Fibroblast of lung (primary cell): ENCODE results near the gene KRT78. TPM values are rescaled to one million over a fixed set of nuclear protein-coding genes. Genes with fewer than 3 reads are reported as not detected.

Source experiments
- DNase-seq, 2 donors: peaks; one replicate each; pipeline versions ENCODE4 v3.0.0 to v3.0.0-alpha.2; 2010; ENCODE audit warnings: low read depth in 2 of 2
- H2AFZ ChIP-seq: 2 replicates; pipeline ENCODE4 v1.5.1; 2012; ENCODE audit warnings: low read length, control low read depth, inconsistent platforms
- H3K27ac ChIP-seq: 2 replicates; pipeline ENCODE4 v1.5.1; 2011; ENCODE audit warnings: low read length, control low read depth; ENCODE audit not compliant: insufficient read depth
- H3K27me3 ChIP-seq: 2 replicates; pipeline ENCODE4 v1.5.1; 2011; ENCODE audit warnings: mild to moderate bottlenecking, low read length; ENCODE audit not compliant: control insufficient read depth, insufficient read depth
- H3K36me3 ChIP-seq: 2 replicates; pipeline ENCODE4 v1.5.1; 2011; ENCODE audit warnings: low read length; ENCODE audit not compliant: control insufficient read depth, insufficient read depth
- H3K4me1 ChIP-seq: 2 replicates; pipeline ENCODE4 v1.5.1; 2011; ENCODE audit warnings: low read length; ENCODE audit not compliant: control insufficient read depth, insufficient read depth; ENCODE audit errors: extremely low read depth
- H3K4me2 ChIP-seq: 2 replicates; pipeline ENCODE4 v1.5.1; 2011; ENCODE audit warnings: low read length, control low read depth; ENCODE audit not compliant: insufficient read depth; ENCODE audit errors: extremely low read depth
- H3K4me3 ChIP-seq, 4 experiments: fragments of 200-600 bp in 1 of 4; sonication (generic) in 1 of 4; replicated peaks in 1 of 4; 2 replicates each; pipeline ENCODE4 v1.5.1; 2011 to 2016; ENCODE audit warnings: low read length in 4 of 4, low read depth in 3 of 4, mild to moderate bottlenecking in 3 of 4, control low read depth in 2 of 4, inconsistent platforms in 1 of 4, mixed read lengths in 1 of 4; ENCODE audit not compliant: insufficient read depth in 1 of 4; ENCODE audit errors: control extremely low read depth in 1 of 4
- H3K79me2 ChIP-seq: 2 replicates; pipeline ENCODE4 v1.5.1; 2012; ENCODE audit warnings: mild to moderate bottlenecking, low read length, inconsistent platforms; ENCODE audit not compliant: control insufficient read depth, insufficient read depth
- H3K9ac ChIP-seq: 2 replicates; pipeline ENCODE4 v1.5.1; 2011; ENCODE audit warnings: mild to moderate bottlenecking, low read length, control low read depth; ENCODE audit not compliant: insufficient read depth
- H3K9me3 ChIP-seq: 2 replicates; pipeline ENCODE4 v1.5.1; 2012; ENCODE audit warnings: low read depth, low read length; ENCODE audit not compliant: control insufficient read depth, insufficient read depth
- H4K20me1 ChIP-seq: 2 replicates; pipeline ENCODE4 v1.5.1; 2011; ENCODE audit warnings: low read length; ENCODE audit not compliant: control insufficient read depth, insufficient read depth; ENCODE audit errors: extremely low read depth
- EZH2 ChIP-seq: IDR thresholded peaks from 2 replicates; pipeline ENCODE4 v1.5.1; 2012; ENCODE audit warnings: low read length, control low read depth, mild to moderate bottlenecking; ENCODE audit errors: missing control alignments
- polyA plus RNA-seq, 2 donors: library from polyadenylated mRNA; depleted of rRNA in 1 of 2; stranded (reverse) in 1 of 2; unstranded in 1 of 2; fragments of >200 nt; gene quantifications; 2 replicates each; pipeline ENCODE4 v1.2.1, GENCODE V29; 2011 to 2012; ENCODE audit warnings: missing spikeins in 1 of 2
- total RNA-seq: library from RNA; depleted of rRNA; stranded (reverse); fragments of >200 nt; gene quantifications from 2 replicates; pipeline ENCODE4 v1.2.1, GENCODE V29; 2014
- TF ChIP-seq, protein P1 (sequence below), 2 donors: IDR thresholded peaks in 1 of 2; conservative IDR thresholded peaks in 1 of 2; 1 replicate in 1 of 2; 2 replicates in 1 of 2; pipeline ENCODE4 v1.5.1; 2011 to 2012; ENCODE audit warnings: low read length in 2 of 2, control low read depth in 1 of 2, inconsistent platforms in 1 of 2, low read depth in 1 of 2, mild to moderate bottlenecking in 1 of 2

Gene KRT78
- total and polyA plus RNA-seq, 2 donors (not counting 1 experiment from before 2014, with no cell fraction given): not detected

DNA sequence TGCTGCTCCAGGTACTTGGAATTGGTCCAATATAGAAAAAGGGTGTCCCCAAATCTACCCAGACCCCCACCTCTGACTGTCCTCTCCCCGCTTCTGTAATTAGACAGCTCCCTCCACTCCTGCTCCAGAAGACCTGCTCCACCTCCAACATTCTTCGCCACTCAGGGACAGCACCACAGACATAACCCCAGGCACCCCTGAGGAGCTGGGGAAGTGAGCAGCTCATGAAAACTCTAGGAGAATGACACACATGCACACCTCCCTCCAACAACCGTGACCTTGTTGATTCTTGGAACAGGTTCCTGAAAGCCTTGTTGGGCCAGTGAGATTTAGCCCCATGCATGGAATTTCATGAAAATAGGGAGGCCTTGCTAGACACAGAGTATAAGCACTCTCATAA lies 43.1 kb downstream of the KRT78 start:
- no peak overlapping the region for H3K9ac ChIP-seq
- no peak for TF ChIP-seq EZH2
- TF ChIP-seq, protein P1, sequence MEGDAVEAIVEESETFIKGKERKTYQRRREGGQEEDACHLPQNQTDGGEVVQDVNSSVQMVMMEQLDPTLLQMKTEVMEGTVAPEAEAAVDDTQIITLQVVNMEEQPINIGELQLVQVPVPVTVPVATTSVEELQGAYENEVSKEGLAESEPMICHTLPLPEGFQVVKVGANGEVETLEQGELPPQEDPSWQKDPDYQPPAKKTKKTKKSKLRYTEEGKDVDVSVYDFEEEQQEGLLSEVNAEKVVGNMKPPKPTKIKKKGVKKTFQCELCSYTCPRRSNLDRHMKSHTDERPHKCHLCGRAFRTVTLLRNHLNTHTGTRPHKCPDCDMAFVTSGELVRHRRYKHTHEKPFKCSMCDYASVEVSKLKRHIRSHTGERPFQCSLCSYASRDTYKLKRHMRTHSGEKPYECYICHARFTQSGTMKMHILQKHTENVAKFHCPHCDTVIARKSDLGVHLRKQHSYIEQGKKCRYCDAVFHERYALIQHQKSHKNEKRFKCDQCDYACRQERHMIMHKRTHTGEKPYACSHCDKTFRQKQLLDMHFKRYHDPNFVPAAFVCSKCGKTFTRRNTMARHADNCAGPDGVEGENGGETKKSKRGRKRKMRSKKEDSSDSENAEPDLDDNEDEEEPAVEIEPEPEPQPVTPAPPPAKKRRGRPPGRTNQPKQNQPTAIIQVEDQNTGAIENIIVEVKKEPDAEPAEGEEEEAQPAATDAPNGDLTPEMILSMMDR (conservative IDR thresholded peaks at IDR 0.05 in 1 of 2, IDR thresholded peaks at IDR 0.05 in 1 of 2; ENCODE audit: low read depth in 1 of 2, low read length in 2 of 2): no peak
- H3K9me3 ChIP-seq: no peaks in the 10 kb centered on the region
- peaks cover 4% of the 10 kb centered on the region for H3K27me3 ChIP-seq
- no peaks in the 10 kb centered on the region for H3K4me1 ChIP-seq
- H4K20me1 ChIP-seq: no peaks in the 10 kb centered on the region
- H3K4me2 ChIP-seq: no peak overlapping the region
- no peaks in the 10 kb centered on the region for H3K36me3 ChIP-seq
- H2AFZ ChIP-seq: no peak overlapping the region
- no peak overlapping the region for H3K27ac ChIP-seq
- H3K4me3 ChIP-seq: no peak overlapping the region
- DNase-seq: no peak
- no peaks in the 10 kb centered on the region for H3K79me2 ChIP-seq

- Histone ChIP-seq H3K4me1 (no peaks in the 10 kb centered on the region), H3K9me3 (no peaks in the 10 kb centered on the region), H3K27ac (no peak overlapping the region), H3K4me2 (no peak overlapping the region), H3K9ac (no peak overlapping the region), H2AFZ (no peak overlapping the region), H3K36me3 (no peaks in the 10 kb centered on the region), H3K27me3 (peaks cover 4% of the 10 kb centered on the region), H3K79me2 (no peaks in the 10 kb centered on the region), H3K4me3 (no peak overlapping the region), H4K20me1 (no peaks in the 10 kb centered on the region)
- DNase-seq: no peak
- TF ChIP-seq, protein P1 (conservative IDR thresholded peaks at IDR 0.05 in 1 of 2, IDR thresholded peaks at IDR 0.05 in 1 of 2; ENCODE audit: low read depth in 1 of 2, low read length in 2 of 2): no peak
- TF ChIP-seq EZH2: no peak
These were observed 43.8 kb downstream of the KRT78 start for GRCh38 chr12:52805000-52805399.

GRCh38 chr12:52802442-52802841 lies 46.4 kb downstream of the KRT78 start:
- TF ChIP-seq, protein P1 (conservative IDR thresholded peaks at IDR 0.05 in 1 of 2, IDR thresholded peaks at IDR 0.05 in 1 of 2; ENCODE audit: low read depth in 1 of 2, low read length in 2 of 2): no peak
- no peak for TF ChIP-seq EZH2
- Histone ChIP-seq H2AFZ (no peak overlapping the region), H3K27me3 (no peaks in the 10 kb centered on the region), H3K36me3 (no peaks in the 10 kb centered on the region), H3K9ac (no peak overlapping the region), H3K4me1 (no peaks in the 10 kb centered on the region), H3K4me3 (no peak overlapping the region), H3K9me3 (no peaks in the 10 kb centered on the region), H4K20me1 (no peaks in the 10 kb centered on the region), H3K4me2 (no peak overlapping the region), H3K27ac (no peak overlapping the region), H3K79me2 (no peaks in the 10 kb centered on the region)
- no peak for DNase-seq
